ENCODE measurements around the gene FRS3. TPM values are rescaled to one million over a fixed set of nuclear protein-coding genes. Genes with fewer than 3 reads are reported as not detected.

The FRS3 gene
- total and polyA plus RNA-seq, 2 of the 8 experiments (the other 6 are each of a cell fraction or from before 2014, with no cell fraction given) = 3.4 to 4.4 TPM

DNA sequence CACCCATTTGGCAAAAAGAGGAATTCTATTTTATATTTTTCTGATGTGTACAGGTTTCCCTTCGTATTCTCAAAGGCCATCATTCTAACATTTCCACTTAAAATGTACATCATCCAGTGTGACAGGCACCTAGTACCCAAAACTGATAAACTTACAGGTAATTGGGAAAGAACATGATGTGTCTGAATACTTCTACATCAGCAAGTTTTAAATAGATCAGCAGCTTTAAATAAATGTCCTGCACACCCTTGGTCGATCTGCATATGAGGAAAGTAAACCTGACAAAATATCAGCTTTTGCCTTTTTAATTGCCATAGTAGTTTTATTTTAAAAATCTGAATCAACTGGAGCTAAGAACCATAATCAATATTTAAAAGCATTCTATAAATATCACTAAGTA is 34.3 kb upstream of the FRS3 start:
- POLR2A ChIA-PET (ENCODE audit: partially characterized antibody) = no interaction called here
- H3K23me2 ChIP-seq (ENCODE audit: low read depth, low read length) = no peaks in the 10 kb centered on the region
- no peak overlapping the region for H3K14ac ChIP-seq (ENCODE audit: insufficient read length)
- H2BK12ac ChIP-seq (ENCODE audit: low read depth, low read length) = no peak overlapping the region
- no peak overlapping the region for H2BK20ac ChIP-seq (ENCODE audit: low read length)
- H4K8ac ChIP-seq (ENCODE audit: extremely low read depth, insufficient read depth, low read length) = no peak overlapping the region
- no peaks in the 10 kb centered on the region for H3K79me2 ChIP-seq (ENCODE audit: control insufficient read depth in 1 of 2, insufficient read depth in 2 of 2, low read length in 2 of 2)
- no peaks in the 10 kb centered on the region; a peak in 1 of 8 replicates for H3K36me3 ChIP-seq (ENCODE audit: control insufficient read depth in 2 of 4, insufficient read depth in 4 of 4, low read length in 3 of 4)
- no peak overlapping the region for H3K4me2 ChIP-seq (ENCODE audit: insufficient read depth in 1 of 2, low read depth in 2 of 2, low read length in 2 of 2)
- H3K4me3 ChIP-seq (ENCODE audit: extremely low read depth in 1 of 4, insufficient read depth in 2 of 4, low read depth in 3 of 4, low read length in 4 of 4) = no peak overlapping the region
- no peak for TF ChIP-seq BACH1 (IDR thresholded peaks at IDR 0.05; ENCODE audit: low read length)
- TF ChIP-seq TEAD4 (IDR thresholded peaks at IDR 0.05; ENCODE audit: low read depth, low read length) = no peak
- no peak for TF ChIP-seq CREB1 (IDR thresholded peaks at IDR 0.05)
- H2BK120ac ChIP-seq (replicated peaks; ENCODE audit: low read depth, low read length) = no peak overlapping the region
- no peak overlapping the region for H2BK5ac ChIP-seq (ENCODE audit: low read depth, low read length)
- H2BK15ac ChIP-seq (ENCODE audit: low read length) = no peak overlapping the region
- WGBS, 2 experiments (ENCODE audit: extremely low coverage in 1 of 2, insufficient coverage in 1 of 2, insufficient read length in 1 of 2, insufficient replicate concordance in 2 of 2, low coverage in 1 of 2, low lambda C conversion rate in 2 of 2, missing lambda C conversion rate in 1 of 2) = 87% methylated on average over 2 of the region's 2 CpGs; no CpG with 5 or more reads in 1 of the 2 experiments
- CTCF ChIA-PET (ENCODE audit: partially characterized antibody) = interaction anchor here (0.6 to 3.1 kb wide), 6 partner anchors 8 to 918 kb away, joined by 3 to 11 read pairs (median 3); no protein-coding TSS in a partner anchor
- no peak overlapping the region for H4K5ac ChIP-seq (ENCODE audit: insufficient read length, low read depth, low read length)
- H3K79me1 ChIP-seq (ENCODE audit: low read depth, low read length) = no peaks in the 10 kb centered on the region
- H4K20me1 ChIP-seq (replicated peaks in 1 of 2; ENCODE audit: control insufficient read depth in 1 of 2, insufficient read depth in 2 of 2, low read length in 2 of 2) = no peaks in the 10 kb centered on the region
- H3K27me3 ChIP-seq (replicated peaks in 1 of 4; ENCODE audit: control insufficient read depth in 3 of 4, extremely low read depth in 1 of 4, insufficient read depth in 3 of 4, low read length in 3 of 4) = no peaks in the 10 kb centered on the region
- no peaks in the 10 kb centered on the region for H3K4me1 ChIP-seq (replicated peaks in 1 of 4; ENCODE audit: control insufficient read depth in 3 of 4, insufficient read depth in 4 of 4, low read length in 3 of 4)
- no peak overlapping the region for H2AFZ ChIP-seq (ENCODE audit: low read length)
- no peak overlapping the region for H2AK5ac ChIP-seq (ENCODE audit: low read depth, low read length)
- no peak overlapping the region for H3K18ac ChIP-seq (ENCODE audit: extremely low read depth, low read length)
- H3K9me3 ChIP-seq (ENCODE audit: insufficient read depth in 2 of 2, low read depth in 1 of 2, low read length in 1 of 2) = no peaks in the 10 kb centered on the region
- H4K91ac ChIP-seq (replicated peaks; ENCODE audit: insufficient read length, low read length) = no peak overlapping the region
- H3K4ac ChIP-seq (replicated peaks; ENCODE audit: insufficient read length, low read depth, low read length) = no peak overlapping the region
- no peak overlapping the region for H3K23ac ChIP-seq (ENCODE audit: insufficient read length)
- H3K56ac ChIP-seq (replicated peaks; ENCODE audit: insufficient read length, low read depth, low read length) = no peak overlapping the region
- H3K27ac ChIP-seq (ENCODE audit: low read depth, low read length) = no peak overlapping the region
- no peak overlapping the region for H3K9ac ChIP-seq (replicated peaks in 1 of 4; ENCODE audit: extremely low read depth in 1 of 4, low read depth in 3 of 4, low read length in 3 of 4)
- FAIRE-seq = no peak
- DNase-seq (ENCODE audit: low read depth in 1 of 2, low spot score in 2 of 2) = no peak
